ENCODE measurements around the gene SLC16A12. TPM values are rescaled to one million over a fixed set of nuclear protein-coding genes. Genes with fewer than 3 reads are reported as not detected.

Gene SLC16A12
- total RNA-seq, 1 donor from 2014 or later, result 2.6 TPM

- H3K27ac Mint-ChIP-seq (ENCODE audit: unreplicated experiment), result no peak overlapping the region
- no peak for TF ChIP-seq CTCF (IDR thresholded peaks at IDR 0.05)
- no peak for DNase-seq (ENCODE audit: low spot score)
- H3K36me3 Mint-ChIP-seq (ENCODE audit: low read depth), result peaks cover 1% of the 10 kb centered on the region
- H3K27me3 Mint-ChIP-seq (ENCODE audit: low read depth), result no peaks in the 10 kb centered on the region
- H3K4me3 Mint-ChIP-seq (ENCODE audit: unreplicated experiment), result no peak overlapping the region
- peaks cover 30% of the 10 kb centered on the region for H3K4me1 Mint-ChIP-seq (ENCODE audit: low read depth)
- no peaks in the 10 kb centered on the region for H3K9me3 Mint-ChIP-seq (ENCODE audit: low read depth)
Measured at GRCh38 chr10:89490596-89491335, 44.6 kb downstream of the SLC16A12 start.

- H3K36me3 Mint-ChIP-seq (ENCODE audit: low read depth), result peaks cover 1% of the 10 kb centered on the region
- DNase-seq (ENCODE audit: low spot score), result no peak
- H3K4me1 Mint-ChIP-seq (ENCODE audit: low read depth), result peaks cover 52% of the 10 kb centered on the region
- no peak for TF ChIP-seq CTCF (IDR thresholded peaks at IDR 0.05)
- H3K9me3 Mint-ChIP-seq (ENCODE audit: low read depth), result peaks cover 2% of the 10 kb centered on the region
- H3K4me3 Mint-ChIP-seq (ENCODE audit: unreplicated experiment), result peak overlapping the region; percentile 28
- H3K27me3 Mint-ChIP-seq (ENCODE audit: low read depth), result no peaks in the 10 kb centered on the region
- H3K27ac Mint-ChIP-seq (ENCODE audit: unreplicated experiment), result peak overlapping the region; percentile 96
Measured at GRCh38 chr10:89482256-89482655, 53.1 kb downstream of the SLC16A12 start.

- no peak for TF ChIP-seq CTCF (IDR thresholded peaks at IDR 0.05)
- H3K4me3 Mint-ChIP-seq (ENCODE audit: unreplicated experiment), result peak overlapping the region; percentile 28
- no peaks in the 10 kb centered on the region for H3K36me3 Mint-ChIP-seq (ENCODE audit: low read depth)
- peaks cover 2% of the 10 kb centered on the region for H3K9me3 Mint-ChIP-seq (ENCODE audit: low read depth)
- peak overlapping the region; percentile 96 for H3K27ac Mint-ChIP-seq (ENCODE audit: unreplicated experiment)
- peaks cover 58% of the 10 kb centered on the region for H3K4me1 Mint-ChIP-seq (ENCODE audit: low read depth)
- H3K27me3 Mint-ChIP-seq (ENCODE audit: low read depth), result no peaks in the 10 kb centered on the region
- DNase-seq (ENCODE audit: low spot score), result no peak
Measured at GRCh38 chr10:89481662-89482061, 53.7 kb downstream of the SLC16A12 start.

- H3K4me3 Mint-ChIP-seq (ENCODE audit: unreplicated experiment), result no peak overlapping the region
- no peak for TF ChIP-seq CTCF (IDR thresholded peaks at IDR 0.05)
- peaks cover 73% of the 10 kb centered on the region for H3K4me1 Mint-ChIP-seq (ENCODE audit: low read depth)
- H3K27me3 Mint-ChIP-seq (ENCODE audit: low read depth), result no peaks in the 10 kb centered on the region
- peak overlapping the region; percentile 77 for H3K27ac Mint-ChIP-seq (ENCODE audit: unreplicated experiment)
- peaks cover 2% of the 10 kb centered on the region for H3K9me3 Mint-ChIP-seq (ENCODE audit: low read depth)
- no peak for DNase-seq (ENCODE audit: low spot score)
- no peaks in the 10 kb centered on the region for H3K36me3 Mint-ChIP-seq (ENCODE audit: low read depth)
Measured at GRCh38 chr10:89479771-89480446, 55.5 kb downstream of the SLC16A12 start.

- peak overlapping the region; percentile 86 for H3K27ac Mint-ChIP-seq (ENCODE audit: unreplicated experiment)
- no peak for DNase-seq (ENCODE audit: low spot score)
- no peaks in the 10 kb centered on the region for H3K27me3 Mint-ChIP-seq (ENCODE audit: low read depth)
- H3K36me3 Mint-ChIP-seq (ENCODE audit: low read depth), result no peaks in the 10 kb centered on the region
- no peak overlapping the region for H3K4me3 Mint-ChIP-seq (ENCODE audit: unreplicated experiment)
- peaks cover 2% of the 10 kb centered on the region for H3K9me3 Mint-ChIP-seq (ENCODE audit: low read depth)
- no peak for TF ChIP-seq CTCF (IDR thresholded peaks at IDR 0.05)
- peaks cover 76% of the 10 kb centered on the region for H3K4me1 Mint-ChIP-seq (ENCODE audit: low read depth)
Measured at GRCh38 chr10:89478739-89479654, 56.4 kb downstream of the SLC16A12 start.
